Measurements from ENCODE around the gene DCST1.

DNA sequence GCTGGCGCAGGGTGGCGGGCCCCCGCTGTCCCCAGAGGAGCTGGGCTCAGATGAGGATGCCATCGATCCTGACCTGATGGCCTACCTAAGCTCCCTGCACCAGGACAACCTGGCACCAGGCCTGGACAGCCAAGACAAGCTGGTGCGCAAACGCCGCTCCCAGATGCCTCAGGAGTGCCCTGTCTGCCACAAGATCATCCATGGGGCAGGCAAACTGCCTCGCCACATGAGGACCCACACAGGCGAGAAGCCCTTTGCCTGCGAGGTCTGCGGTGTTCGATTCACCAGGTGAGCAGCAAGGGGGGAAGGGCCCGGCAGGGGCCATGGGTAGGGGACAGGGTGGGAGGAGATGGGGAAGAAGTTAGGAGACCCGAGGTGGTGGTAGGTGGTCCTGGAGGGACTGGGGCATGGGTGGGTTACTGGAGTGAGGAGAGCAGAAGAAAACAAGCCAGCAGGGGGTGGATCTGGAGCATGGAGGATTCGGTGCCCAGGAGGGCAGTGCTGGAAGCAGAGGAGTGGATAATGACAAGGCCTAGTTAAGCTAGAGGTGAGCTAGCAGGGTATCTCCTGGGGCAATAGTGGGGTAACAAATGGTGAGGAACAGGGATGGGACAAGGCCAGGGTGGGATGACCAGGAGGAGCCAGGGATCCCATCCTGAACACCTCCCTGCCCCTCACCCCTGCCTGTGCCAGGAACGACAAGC lies 17.9 kb upstream of the DCST1 start:
- TF ChIP-seq, protein P1, sequence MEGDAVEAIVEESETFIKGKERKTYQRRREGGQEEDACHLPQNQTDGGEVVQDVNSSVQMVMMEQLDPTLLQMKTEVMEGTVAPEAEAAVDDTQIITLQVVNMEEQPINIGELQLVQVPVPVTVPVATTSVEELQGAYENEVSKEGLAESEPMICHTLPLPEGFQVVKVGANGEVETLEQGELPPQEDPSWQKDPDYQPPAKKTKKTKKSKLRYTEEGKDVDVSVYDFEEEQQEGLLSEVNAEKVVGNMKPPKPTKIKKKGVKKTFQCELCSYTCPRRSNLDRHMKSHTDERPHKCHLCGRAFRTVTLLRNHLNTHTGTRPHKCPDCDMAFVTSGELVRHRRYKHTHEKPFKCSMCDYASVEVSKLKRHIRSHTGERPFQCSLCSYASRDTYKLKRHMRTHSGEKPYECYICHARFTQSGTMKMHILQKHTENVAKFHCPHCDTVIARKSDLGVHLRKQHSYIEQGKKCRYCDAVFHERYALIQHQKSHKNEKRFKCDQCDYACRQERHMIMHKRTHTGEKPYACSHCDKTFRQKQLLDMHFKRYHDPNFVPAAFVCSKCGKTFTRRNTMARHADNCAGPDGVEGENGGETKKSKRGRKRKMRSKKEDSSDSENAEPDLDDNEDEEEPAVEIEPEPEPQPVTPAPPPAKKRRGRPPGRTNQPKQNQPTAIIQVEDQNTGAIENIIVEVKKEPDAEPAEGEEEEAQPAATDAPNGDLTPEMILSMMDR (conservative IDR thresholded peaks at IDR 0.05) = no peak
- no peak for TF ChIP-seq EZH2 (IDR thresholded peaks at IDR 0.05; ENCODE audit: low read depth)
